A549 (cell line): ENCODE measurements around the gene GTF2A1. TPM values are rescaled to one million over a fixed set of nuclear protein-coding genes. Genes with fewer than 3 reads are reported as not detected.

ENCODE experiments used
- ATAC-seq, 2 experiments: fragments of 200-7000 bp in 1 of 2; fragments of >200 bp in 1 of 2; cut with Nextera tagmentation in 1 of 2; cut with Tn5 transposase in 1 of 2; 3 replicates each; pipeline versions ENCODE4 v1.8.0 to v1.9.1; 2018 to 2020; ENCODE audit warnings: mild to moderate bottlenecking in 1 of 2, moderate library complexity in 1 of 2
- CTCF ChIA-PET: fragments of 300-600 bp; sonication (Branson Sonifier 250); formaldehyde crosslinking; extraction: SDS; loops from one replicate; lab custom pipeline; 2021; ENCODE audit warnings: antibody characterized with exemption, inconsistent platforms; lab: Yijun Ruan, JAX
- POLR2A ChIA-PET: fragments of 350-600 bp; formaldehyde crosslinking; extraction: SDS; loops from one replicate; lab custom pipeline; 2021; ENCODE audit warnings: antibody characterized with exemption, inconsistent platforms; lab: Yijun Ruan, JAX
- DNase-seq, 2 experiments: peaks; one replicate each; pipeline versions ENCODE4 v3.0.0 to v3.0.0-alpha.2; 2011 to 2016; ENCODE audit warnings: low read depth in 1 of 2, low spot score in 1 of 2
- FAIRE-seq: peaks from 2 replicates; lab custom pipeline; 2011; peaks lifted over from hg19 to GRCh38; lab: Jason Lieb, UNC
- H3K27ac ChIP-seq, 2 experiments: fragments of >200 bp; sonication (Bioruptor Twin); formaldehyde crosslinking; 3 replicates each; pipeline ENCODE4 v1.5.1; 2016 to 2017
- H3K4me1 ChIP-seq: fragments of >200 bp; sonication (Bioruptor Twin); formaldehyde crosslinking; 3 replicates; pipeline ENCODE4 v1.6.1; 2016
- H3K4me2 ChIP-seq: fragments of >200 bp; sonication (Bioruptor Twin); formaldehyde crosslinking; 3 replicates; pipeline ENCODE4 v1.6.1; 2016
- H3K4me3 ChIP-seq: fragments of >200 bp; sonication (Bioruptor Twin); formaldehyde crosslinking; 3 replicates; pipeline ENCODE4 v1.5.1; 2016
- H3K9me3 ChIP-seq: fragments of >200 bp; sonication (Bioruptor Twin); formaldehyde crosslinking; 3 replicates; pipeline ENCODE4 v1.6.1; 2016
- CBX2 ChIP-seq: fragments of 200-600 bp; sonication (generic); IDR thresholded peaks from 2 replicates; pipeline ENCODE4 v1.6.1; 2016; ENCODE audit warnings: low read depth, mild to moderate bottlenecking, borderline replicate concordance
- CBX8 ChIP-seq: fragments of 200-600 bp; sonication (generic); IDR thresholded peaks from 2 replicates; pipeline ENCODE4 v1.6.1; 2016
- CHD2 ChIP-seq: fragments of 150-350 bp; IDR thresholded peaks from 2 replicates; pipeline ENCODE4 v1.6.1; 2014; ENCODE audit warnings: low read length; ENCODE audit not compliant: partially characterized antibody
- EHF ChIP-seq: fragments of 250-450 bp; sonication (Bioruptor Pico); IDR thresholded peaks from 2 replicates; pipeline ENCODE4 v1.5.0; 2020; ENCODE audit warnings: mild to moderate bottlenecking
- ESRRA ChIP-seq: fragments of 150-350 bp; IDR thresholded peaks from 2 replicates; pipeline ENCODE4 v1.6.1; 2014; ENCODE audit warnings: mild to moderate bottlenecking, low read length, borderline replicate concordance
- FOSL2 ChIP-seq, 2 experiments: fragments of 450-650 bp in 1 of 2; fragments of >200 bp in 1 of 2; sonication (Bioruptor Twin) in 1 of 2; formaldehyde crosslinking; IDR thresholded peaks; 2 replicates each; pipeline versions ENCODE4 v1.5.0 to v1.6.1; 2016 to 2020; ENCODE audit warnings: mild to moderate bottlenecking in 1 of 2, moderate library complexity in 1 of 2
- GATA3 ChIP-seq: IDR thresholded peaks from 2 replicates; pipeline ENCODE4 v1.6.1; 2012; ENCODE audit warnings: borderline replicate concordance
- HEYL ChIP-seq: fragments of 250-450 bp; sonication (Bioruptor Pico); IDR thresholded peaks from 2 replicates; pipeline ENCODE4 v1.8.0; 2021; ENCODE audit warnings: mild to moderate bottlenecking, moderate library complexity
- HOXA7 ChIP-seq: fragments of 250-450 bp; sonication (Bioruptor Pico); IDR thresholded peaks from 2 replicates; pipeline ENCODE4 v1.5.0; 2020; ENCODE audit warnings: mild to moderate bottlenecking, moderate library complexity
- HOXB13 ChIP-seq: fragments of 250-450 bp; sonication (Bioruptor Pico); IDR thresholded peaks from 2 replicates; pipeline ENCODE4 v1.5.0; 2020; ENCODE audit warnings: low read depth, mild to moderate bottlenecking, moderate library complexity
- JUN ChIP-seq, 2 experiments: fragments of >200 bp; sonication (Bioruptor Twin); formaldehyde crosslinking; IDR thresholded peaks; 2 replicates in 1 of 2; 3 replicates in 1 of 2; pipeline ENCODE4 v1.6.1; 2016 to 2017
- KDM5A ChIP-seq: fragments of 200-600 bp; sonication (generic); IDR thresholded peaks from 2 replicates; pipeline ENCODE4 v1.6.1; 2016; ENCODE audit warnings: antibody characterized with exemption, mild to moderate bottlenecking
- NPAS2 ChIP-seq: fragments of 250-450 bp; sonication (Bioruptor Pico); IDR thresholded peaks from 2 replicates; pipeline ENCODE4 v1.8.0; 2022; ENCODE audit warnings: mild to moderate bottlenecking, moderate library complexity, borderline replicate concordance
- NR3C1 ChIP-seq: fragments of >200 bp; sonication (Bioruptor Twin); formaldehyde crosslinking; IDR thresholded peaks from 3 replicates; pipeline ENCODE4 v1.6.1; 2017
- RARB ChIP-seq: fragments of 250-450 bp; sonication (Bioruptor Pico); IDR thresholded peaks from 2 replicates; pipeline ENCODE4 v1.8.0; 2021; ENCODE audit warnings: mild to moderate bottlenecking, moderate library complexity
- RFX5 ChIP-seq: fragments of 450-650 bp; IDR thresholded peaks from 2 replicates; pipeline ENCODE4 v1.7.1; 2014; ENCODE audit warnings: antibody characterized with exemption, mild to moderate bottlenecking, moderate library complexity
- RNF2 ChIP-seq: fragments of 200-600 bp; sonication (generic); IDR thresholded peaks from 2 replicates; pipeline ENCODE4 v1.6.1; 2016; ENCODE audit warnings: low read depth, mild to moderate bottlenecking, antibody characterized with exemption, moderate library complexity, borderline replicate concordance
- SMC3 ChIP-seq: fragments of >200 bp; sonication (Bioruptor Twin); formaldehyde crosslinking; IDR thresholded peaks from 3 replicates; pipeline ENCODE4 v1.6.1; 2018; ENCODE audit warnings: inconsistent platforms
- ZC3H11A ChIP-seq: fragments of 450-650 bp; IDR thresholded peaks from 2 replicates; pipeline ENCODE4 v1.6.1; 2014; ENCODE audit warnings: antibody characterized with exemption, mild to moderate bottlenecking
- ZNF302 ChIP-seq: fragments of 250-450 bp; sonication (Bioruptor Pico); IDR thresholded peaks from 2 replicates; pipeline ENCODE4 v1.9.0; 2021; ENCODE audit warnings: inconsistent platforms, mild to moderate bottlenecking, moderate library complexity
- WGBS: methylation state at CpG from one replicate; pipeline ENCODE4 v1.1.6; 2017; ENCODE audit errors: missing lambda C conversion rate; 5-methylcytosine and 5-hydroxymethylcytosine counted together
- polyA plus RNA-seq, 4 experiments: library from polyadenylated mRNA; depleted of rRNA in 3 of 4; stranded (reverse); fragments of >200 nt; fragmentation: RNase III in 1 of 4; extraction: RNeasy Plus Mini Kit Qiagen cat#74134 plus additional on column Dnase treatment in 1 of 4; gene quantifications; 2 replicates in 3 of 4; 3 replicates in 1 of 4; pipeline ENCODE4 v1.2.3, GENCODE V29; 2011 to 2017
- TF ChIP-seq, protein P1 (sequence below): IDR thresholded peaks from 2 replicates; pipeline ENCODE4 v1.6.1; 2012; ENCODE audit warnings: low read depth, borderline replicate concordance
- TF ChIP-seq, protein P2 (sequence below): fragments of 250-450 bp; sonication (Bioruptor Pico); IDR thresholded peaks from 2 replicates; pipeline ENCODE4 v1.5.0; 2020; ENCODE audit warnings: low read depth, mild to moderate bottlenecking, moderate library complexity
- TF ChIP-seq, protein P3 (sequence below): IDR thresholded peaks from 2 replicates; pipeline ENCODE4 v1.6.1; 2012
- TF ChIP-seq, protein P4 (sequence below): fragments of >200 bp; sonication (Bioruptor Twin); formaldehyde crosslinking; IDR thresholded peaks from 3 replicates; pipeline ENCODE4 v1.5.1; 2016

GTF2A1 gene
- polyA plus RNA-seq, 2 of the 4 experiments (the other 2 are of a cell fraction), result 12.5 to 19.6 TPM

DNA sequence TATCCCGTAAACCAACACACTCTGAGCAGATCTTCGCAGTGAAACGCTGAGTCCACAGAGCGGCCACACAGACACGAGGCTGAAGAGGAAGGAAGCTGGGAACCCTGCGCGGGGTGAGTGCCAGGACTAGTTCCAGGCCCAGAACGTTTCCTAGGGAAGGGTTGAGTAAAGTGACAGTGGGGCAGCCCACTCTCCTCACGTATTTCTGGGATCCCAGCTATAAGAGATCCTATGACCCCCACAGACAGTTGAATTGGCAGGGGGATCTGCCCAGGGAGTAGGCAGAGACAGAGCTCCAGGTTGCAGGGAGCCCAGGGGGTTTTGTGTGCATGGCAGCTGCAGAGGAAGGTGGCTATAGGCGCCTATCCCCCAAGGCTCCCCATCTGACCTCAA, 51.1 kb downstream of the GTF2A1 start:
- Histone ChIP-seq H3K4me2 (peak overlapping the region; percentile 86), H3K4me1 (0 out of 3 replicates have a peak, but pooled peaks cover 2% of the 10 kb centered on the region), H3K9me3 (no peaks in the 10 kb centered on the region), H3K27ac (peak overlapping the region; percentile 82 to 92), H3K4me3 (peak overlapping the region; percentile 62)
- POLR2A ChIA-PET, result interaction anchor here (0.6 to 2.1 kb wide), 8 partner anchors 10 to 182 kb away, joined by 3 to 19 read pairs (median 5); partner anchors contain the start of gene GTF2A1
- CTCF ChIA-PET, result interaction anchor here (0.6 to 2.8 kb wide), 16 partner anchors 8 to 295 kb away, joined by 3 to 14 read pairs (median 4); no protein-coding TSS in a partner anchor
- ATAC-seq, result peak; percentile 51
- DNase-seq, result no peak
- TF ChIP-seq CBX2 (no peak), NR3C1 (no peak), ZC3H11A (no peak), NPAS2 (CRISPR knock-in tag) (no peak), CHD2 (no peak), JUN (IDR thresholded peaks at IDR 0.05) (no peak), FOSL2 (IDR thresholded peaks at IDR 0.05) (no peak), FOSL2 (CRISPR knock-in tag; IDR thresholded peaks at IDR 0.05) (no peak), HOXA7 (CRISPR knock-in tag) (no peak), SMC3 (no peak), EHF (CRISPR knock-in tag) (no peak), ESRRA (no peak)
- TF ChIP-seq, protein P1, sequence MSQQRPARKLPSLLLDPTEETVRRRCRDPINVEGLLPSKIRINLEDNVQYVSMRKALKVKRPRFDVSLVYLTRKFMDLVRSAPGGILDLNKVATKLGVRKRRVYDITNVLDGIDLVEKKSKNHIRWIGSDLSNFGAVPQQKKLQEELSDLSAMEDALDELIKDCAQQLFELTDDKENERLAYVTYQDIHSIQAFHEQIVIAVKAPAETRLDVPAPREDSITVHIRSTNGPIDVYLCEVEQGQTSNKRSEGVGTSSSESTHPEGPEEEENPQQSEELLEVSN, result no peak
- TF ChIP-seq, protein P2, sequence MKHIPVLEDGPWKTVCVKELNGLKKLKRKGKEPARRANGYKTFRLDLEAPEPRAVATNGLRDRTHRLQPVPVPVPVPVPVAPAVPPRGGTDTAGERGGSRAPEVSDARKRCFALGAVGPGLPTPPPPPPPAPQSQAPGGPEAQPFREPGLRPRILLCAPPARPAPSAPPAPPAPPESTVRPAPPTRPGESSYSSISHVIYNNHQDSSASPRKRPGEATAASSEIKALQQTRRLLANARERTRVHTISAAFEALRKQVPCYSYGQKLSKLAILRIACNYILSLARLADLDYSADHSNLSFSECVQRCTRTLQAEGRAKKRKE (CRISPR knock-in tag), result no peak
- TF ChIP-seq, protein P3, sequence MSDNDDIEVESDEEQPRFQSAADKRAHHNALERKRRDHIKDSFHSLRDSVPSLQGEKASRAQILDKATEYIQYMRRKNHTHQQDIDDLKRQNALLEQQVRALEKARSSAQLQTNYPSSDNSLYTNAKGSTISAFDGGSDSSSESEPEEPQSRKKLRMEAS, result no peak
- FAIRE-seq, result no peak
- WGBS, result 46% methylated on average over 10 of the region's 10 CpGs

DNA sequence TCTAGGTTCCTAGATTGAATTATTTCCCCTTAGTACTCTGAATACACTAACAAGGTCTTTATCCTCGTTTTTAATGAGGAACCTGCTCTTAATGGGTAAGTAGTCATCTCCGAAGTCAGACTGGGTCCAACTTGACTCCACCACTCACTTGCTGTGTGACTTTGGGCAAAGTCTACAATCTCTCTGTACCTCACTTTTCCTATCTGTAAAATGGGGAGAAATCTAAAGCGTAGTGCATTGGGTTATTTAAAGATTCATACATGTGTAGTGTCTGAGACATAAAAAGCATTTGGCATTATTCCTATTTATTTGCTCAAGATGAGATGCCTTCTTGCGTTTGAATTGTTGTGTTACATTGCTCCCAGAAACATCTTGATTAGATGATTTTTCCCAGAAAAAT, 51.5 kb downstream of the GTF2A1 start:
- ChIA-PET POLR2A (interaction anchor here (2.1 kb wide), 1 partner anchor 50 kb away, joined by 19 read pairs; no protein-coding TSS in a partner anchor), CTCF (interaction anchor here (1.1 to 1.4 kb wide), 3 partner anchors 12 to 173 kb away, joined by 3 to 14 read pairs (median 6); no protein-coding TSS in a partner anchor)
- 0 out of 3 replicates have a peak, but pooled peaks cover 5% of the 10 kb centered on the region for H3K4me1 ChIP-seq
- WGBS, result 77% methylated on average over 4 of the region's 4 CpGs
- H3K27ac ChIP-seq, result peak overlapping the region in 1 of 2 experiments; percentile 92; a peak in 3 of 6 replicates
- FAIRE-seq, result no peak
- H3K4me2 ChIP-seq, result peak overlapping the region; percentile 86
- peak overlapping the region; percentile 62 for H3K4me3 ChIP-seq
- no peak for ATAC-seq
- H3K9me3 ChIP-seq, result no peaks in the 10 kb centered on the region
- DNase-seq, result no peak
- TF ChIP-seq RARB (CRISPR knock-in tag), result no peak
- TF ChIP-seq RFX5, result no peak
- TF ChIP-seq HEYL (CRISPR knock-in tag), result no peak
- TF ChIP-seq, protein P3, result no peak
- no peak for TF ChIP-seq CBX8
- TF ChIP-seq SMC3, result no peak
- TF ChIP-seq ZNF302, result no peak
- TF ChIP-seq KDM5A, result no peak
- TF ChIP-seq HOXB13, result no peak
- TF ChIP-seq GATA3, result no peak
- TF ChIP-seq, protein P4, sequence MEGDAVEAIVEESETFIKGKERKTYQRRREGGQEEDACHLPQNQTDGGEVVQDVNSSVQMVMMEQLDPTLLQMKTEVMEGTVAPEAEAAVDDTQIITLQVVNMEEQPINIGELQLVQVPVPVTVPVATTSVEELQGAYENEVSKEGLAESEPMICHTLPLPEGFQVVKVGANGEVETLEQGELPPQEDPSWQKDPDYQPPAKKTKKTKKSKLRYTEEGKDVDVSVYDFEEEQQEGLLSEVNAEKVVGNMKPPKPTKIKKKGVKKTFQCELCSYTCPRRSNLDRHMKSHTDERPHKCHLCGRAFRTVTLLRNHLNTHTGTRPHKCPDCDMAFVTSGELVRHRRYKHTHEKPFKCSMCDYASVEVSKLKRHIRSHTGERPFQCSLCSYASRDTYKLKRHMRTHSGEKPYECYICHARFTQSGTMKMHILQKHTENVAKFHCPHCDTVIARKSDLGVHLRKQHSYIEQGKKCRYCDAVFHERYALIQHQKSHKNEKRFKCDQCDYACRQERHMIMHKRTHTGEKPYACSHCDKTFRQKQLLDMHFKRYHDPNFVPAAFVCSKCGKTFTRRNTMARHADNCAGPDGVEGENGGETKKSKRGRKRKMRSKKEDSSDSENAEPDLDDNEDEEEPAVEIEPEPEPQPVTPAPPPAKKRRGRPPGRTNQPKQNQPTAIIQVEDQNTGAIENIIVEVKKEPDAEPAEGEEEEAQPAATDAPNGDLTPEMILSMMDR, result no peak
- TF ChIP-seq RNF2, result no peak
